ENCODE measurements around the gene KCNK2.

The KCNK2 gene

DNA sequence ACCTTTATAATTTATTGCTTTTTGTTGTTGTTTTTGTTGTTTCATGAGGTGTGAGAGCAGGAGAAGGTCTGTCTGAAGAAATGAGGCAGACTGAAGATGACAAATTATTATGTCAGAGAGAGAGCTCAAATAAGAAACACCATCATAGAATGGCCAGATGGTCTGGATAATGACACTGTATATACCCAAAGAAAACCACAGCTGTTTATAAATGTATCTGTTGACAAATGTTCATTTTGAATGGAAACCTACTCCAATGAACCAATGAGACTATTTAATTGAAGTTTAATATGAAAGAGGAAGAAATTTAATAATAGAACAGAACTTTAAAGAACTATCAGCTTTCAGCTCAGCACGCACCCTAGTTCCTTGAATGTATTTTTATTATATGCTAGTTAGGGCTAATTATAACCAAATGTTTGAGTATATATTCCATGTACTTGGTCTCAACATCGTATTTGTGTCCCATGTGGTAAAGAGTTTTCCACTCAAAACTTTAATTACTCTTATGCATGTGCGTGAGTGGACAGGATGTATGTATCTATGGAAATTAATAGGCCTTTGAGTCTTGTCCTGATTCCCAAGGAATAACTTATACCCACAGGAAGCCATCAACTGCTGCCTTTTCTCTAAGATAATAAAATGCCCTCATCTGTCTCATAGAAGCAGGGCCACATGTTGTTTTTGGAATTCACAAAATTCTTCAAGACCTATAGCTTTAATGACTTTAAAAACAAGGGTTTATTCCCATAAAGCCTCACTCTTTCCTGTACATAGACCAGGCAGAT lies 202.7 kb downstream of the KCNK2 start:
- H3K27ac ChIP-seq = no peak overlapping the region
- no peaks in the 10 kb centered on the region for H3K27me3 ChIP-seq (ENCODE audit: insufficient read depth, low read depth)
- H3K36me3 ChIP-seq (ENCODE audit: insufficient read depth) = no peaks in the 10 kb centered on the region
- no peak overlapping the region for H2AFZ ChIP-seq (ENCODE audit: low read depth)
- no peak overlapping the region for H3K4me3 ChIP-seq (IDR thresholded peaks at IDR 0.05; ENCODE audit: insufficient read depth, low read depth, low read length)
- H4K20me1 ChIP-seq (ENCODE audit: insufficient read depth) = no peaks in the 10 kb centered on the region
- TF ChIP-seq, protein P1, sequence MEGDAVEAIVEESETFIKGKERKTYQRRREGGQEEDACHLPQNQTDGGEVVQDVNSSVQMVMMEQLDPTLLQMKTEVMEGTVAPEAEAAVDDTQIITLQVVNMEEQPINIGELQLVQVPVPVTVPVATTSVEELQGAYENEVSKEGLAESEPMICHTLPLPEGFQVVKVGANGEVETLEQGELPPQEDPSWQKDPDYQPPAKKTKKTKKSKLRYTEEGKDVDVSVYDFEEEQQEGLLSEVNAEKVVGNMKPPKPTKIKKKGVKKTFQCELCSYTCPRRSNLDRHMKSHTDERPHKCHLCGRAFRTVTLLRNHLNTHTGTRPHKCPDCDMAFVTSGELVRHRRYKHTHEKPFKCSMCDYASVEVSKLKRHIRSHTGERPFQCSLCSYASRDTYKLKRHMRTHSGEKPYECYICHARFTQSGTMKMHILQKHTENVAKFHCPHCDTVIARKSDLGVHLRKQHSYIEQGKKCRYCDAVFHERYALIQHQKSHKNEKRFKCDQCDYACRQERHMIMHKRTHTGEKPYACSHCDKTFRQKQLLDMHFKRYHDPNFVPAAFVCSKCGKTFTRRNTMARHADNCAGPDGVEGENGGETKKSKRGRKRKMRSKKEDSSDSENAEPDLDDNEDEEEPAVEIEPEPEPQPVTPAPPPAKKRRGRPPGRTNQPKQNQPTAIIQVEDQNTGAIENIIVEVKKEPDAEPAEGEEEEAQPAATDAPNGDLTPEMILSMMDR (conservative IDR thresholded peaks at IDR 0.05; ENCODE audit: low read depth, low read length) = no peak
- no peak overlapping the region for H3K9ac ChIP-seq
- H3K79me2 ChIP-seq (ENCODE audit: insufficient read depth, low read depth) = no peaks in the 10 kb centered on the region
- no peaks in the 10 kb centered on the region for H3K4me1 ChIP-seq (ENCODE audit: low read depth, poor library complexity, severe bottlenecking)
- no peak overlapping the region for H3K4me2 ChIP-seq
